Thoracic aorta (tissue), 2 donors: ENCODE measurements around the gene TSHZ2. TPM values are rescaled to one million over a fixed set of nuclear protein-coding genes. Genes with fewer than 3 reads are reported as not detected.

Experiments used
- ATAC-seq: fragments of 150-250 bp; one replicate; pipeline ENCODE4 v1.8.0; 2017; ENCODE audit warnings: low read depth; ENCODE audit not compliant: insufficient number of reproducible peaks, low FRiP score
- DNase-seq: peaks from one replicate; pipeline ENCODE4 v3.0.0-alpha.2; 2020; ENCODE audit warnings: low spot score
- H3K27ac ChIP-seq, 2 donors: fragments of 200-600 bp; sonication (generic); 1 replicate in 1 of 2; 2 replicates in 1 of 2; pipeline ENCODE4 v1.5.1; 2016; ENCODE audit warnings: mild to moderate bottlenecking in 2 of 2, moderate library complexity in 2 of 2
- H3K27me3 ChIP-seq: fragments of 200-600 bp; sonication (generic); replicated peaks from 2 replicates; pipeline ENCODE4 v1.6.0; 2016; ENCODE audit warnings: mild to moderate bottlenecking; ENCODE audit not compliant: insufficient read depth
- H3K36me3 ChIP-seq: fragments of 200-600 bp; sonication (generic); one replicate; pipeline ENCODE4 v1.5.1; 2016
- H3K4me1 ChIP-seq, 2 donors: fragments of 200-600 bp; sonication (generic); 1 replicate in 1 of 2; 2 replicates in 1 of 2; pipeline versions ENCODE4 v1.5.1 to v1.6.0; 2016; ENCODE audit warnings: low read depth in 2 of 2, mild to moderate bottlenecking in 1 of 2; ENCODE audit not compliant: control insufficient read depth in 1 of 2
- H3K4me3 ChIP-seq: fragments of 200-600 bp; sonication (generic); 2 replicates; pipeline ENCODE4 v1.5.1; 2016; ENCODE audit warnings: mild to moderate bottlenecking
- H3K9me3 ChIP-seq: fragments of 200-600 bp; sonication (generic); 2 replicates; pipeline ENCODE4 v1.5.1; 2016
- total RNA-seq, 2 donors: library from RNA; depleted of rRNA; stranded (reverse); fragments of >200 nt; gene quantifications; one replicate each; pipeline versions ENCODE4 v1.1.0 to v1.2.3, GENCODE V29; 2016
- TF ChIP-seq, protein P1 (sequence below): fragments of 200-600 bp; sonication (generic); IDR thresholded peaks from one replicate; pipeline ENCODE4 v1.5.1; 2019; ENCODE audit warnings: antibody characterized with exemption

The TSHZ2 gene
- total RNA-seq, 2 donors from 2014 or later: 8.4 to 32.6 TPM

DNA sequence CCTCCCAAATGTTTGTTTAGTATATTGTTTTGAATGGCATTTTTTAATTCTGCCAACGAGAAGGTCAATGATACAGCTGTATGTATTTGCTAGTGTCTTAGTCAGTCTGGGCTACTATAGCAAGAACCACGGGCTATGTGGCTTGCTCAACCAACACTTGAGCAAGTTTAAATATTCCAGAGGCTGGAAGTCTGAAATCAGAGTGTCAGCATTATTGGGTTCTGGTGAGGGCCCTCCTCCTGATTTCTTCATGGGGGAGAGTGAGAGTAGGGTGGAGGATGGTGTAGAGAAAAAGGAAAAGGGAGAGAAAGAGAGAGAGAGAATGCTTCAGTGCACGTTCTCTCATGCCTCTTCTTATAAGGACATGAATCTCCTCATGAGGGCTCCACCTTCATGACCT is 144.6 kb downstream of the TSHZ2 start:
- no peak for ATAC-seq
- H3K27ac ChIP-seq: no peak overlapping the region
- no peaks in the 10 kb centered on the region for H3K4me1 ChIP-seq
- H3K4me3 ChIP-seq: no peak overlapping the region
- no peaks in the 10 kb centered on the region for H3K27me3 ChIP-seq
- no peaks in the 10 kb centered on the region for H3K36me3 ChIP-seq
- TF ChIP-seq, protein P1, sequence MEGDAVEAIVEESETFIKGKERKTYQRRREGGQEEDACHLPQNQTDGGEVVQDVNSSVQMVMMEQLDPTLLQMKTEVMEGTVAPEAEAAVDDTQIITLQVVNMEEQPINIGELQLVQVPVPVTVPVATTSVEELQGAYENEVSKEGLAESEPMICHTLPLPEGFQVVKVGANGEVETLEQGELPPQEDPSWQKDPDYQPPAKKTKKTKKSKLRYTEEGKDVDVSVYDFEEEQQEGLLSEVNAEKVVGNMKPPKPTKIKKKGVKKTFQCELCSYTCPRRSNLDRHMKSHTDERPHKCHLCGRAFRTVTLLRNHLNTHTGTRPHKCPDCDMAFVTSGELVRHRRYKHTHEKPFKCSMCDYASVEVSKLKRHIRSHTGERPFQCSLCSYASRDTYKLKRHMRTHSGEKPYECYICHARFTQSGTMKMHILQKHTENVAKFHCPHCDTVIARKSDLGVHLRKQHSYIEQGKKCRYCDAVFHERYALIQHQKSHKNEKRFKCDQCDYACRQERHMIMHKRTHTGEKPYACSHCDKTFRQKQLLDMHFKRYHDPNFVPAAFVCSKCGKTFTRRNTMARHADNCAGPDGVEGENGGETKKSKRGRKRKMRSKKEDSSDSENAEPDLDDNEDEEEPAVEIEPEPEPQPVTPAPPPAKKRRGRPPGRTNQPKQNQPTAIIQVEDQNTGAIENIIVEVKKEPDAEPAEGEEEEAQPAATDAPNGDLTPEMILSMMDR: no peak
- DNase-seq: no peak
- H3K9me3 ChIP-seq: no peaks in the 10 kb centered on the region

DNA sequence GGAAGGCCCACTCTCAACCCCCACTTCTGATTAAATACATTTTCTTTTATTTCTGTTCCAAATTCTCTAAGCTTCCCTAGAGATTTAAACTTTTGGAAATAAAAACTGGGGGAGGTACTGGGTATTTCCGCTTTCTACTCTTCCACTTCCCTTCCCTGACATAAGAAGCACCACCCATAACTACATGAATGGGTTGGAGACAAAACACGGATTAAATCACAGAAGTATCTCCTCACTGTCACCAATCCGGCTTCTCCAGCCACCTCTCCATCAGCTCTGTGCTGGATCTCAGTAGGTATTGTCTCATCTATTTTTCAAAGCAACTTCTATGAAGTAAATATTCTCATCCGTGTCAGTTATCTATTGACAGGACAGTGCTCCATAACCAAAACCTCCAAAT is 150.7 kb downstream of the TSHZ2 start:
- no peaks in the 10 kb centered on the region for H3K9me3 ChIP-seq
- H3K27ac ChIP-seq: no peak overlapping the region
- DNase-seq: no peak
- H3K27me3 ChIP-seq: no peaks in the 10 kb centered on the region
- no peak for ATAC-seq
- no peaks in the 10 kb centered on the region for H3K36me3 ChIP-seq
- H3K4me1 ChIP-seq: no peaks in the 10 kb centered on the region
- H3K4me3 ChIP-seq: no peak overlapping the region
- TF ChIP-seq, protein P1: no peak

DNA sequence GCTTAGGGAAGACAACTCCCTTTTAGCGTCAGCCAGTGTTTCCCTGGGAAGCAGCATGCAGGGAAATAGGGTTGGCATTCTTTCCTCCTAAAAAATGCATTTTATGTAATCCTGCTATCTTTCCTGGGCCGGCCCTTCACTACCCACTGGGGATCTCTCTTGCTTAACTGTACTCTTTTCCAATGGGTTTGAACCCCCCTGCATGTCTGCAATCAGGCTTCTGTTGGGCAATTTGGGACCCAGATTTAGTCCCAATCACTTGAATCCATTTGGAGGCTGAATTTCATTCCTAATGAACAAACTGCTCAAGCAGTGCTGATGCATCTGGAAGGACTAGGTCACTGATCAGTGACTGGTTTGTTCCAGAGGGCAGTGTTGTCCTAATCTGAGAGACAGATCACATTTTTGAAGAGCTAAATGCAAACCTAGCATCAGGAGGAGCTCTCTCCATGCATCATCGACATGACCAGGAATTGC is 152.0 kb downstream of the TSHZ2 start:
- ATAC-seq: no peak
- Histone ChIP-seq H3K4me3 (no peak overlapping the region), H3K9me3 (no peaks in the 10 kb centered on the region), H3K4me1 (no peaks in the 10 kb centered on the region), H3K36me3 (no peaks in the 10 kb centered on the region), H3K27ac (no peak overlapping the region), H3K27me3 (no peaks in the 10 kb centered on the region)
- no peak for DNase-seq
- TF ChIP-seq, protein P1: no peak

DNA sequence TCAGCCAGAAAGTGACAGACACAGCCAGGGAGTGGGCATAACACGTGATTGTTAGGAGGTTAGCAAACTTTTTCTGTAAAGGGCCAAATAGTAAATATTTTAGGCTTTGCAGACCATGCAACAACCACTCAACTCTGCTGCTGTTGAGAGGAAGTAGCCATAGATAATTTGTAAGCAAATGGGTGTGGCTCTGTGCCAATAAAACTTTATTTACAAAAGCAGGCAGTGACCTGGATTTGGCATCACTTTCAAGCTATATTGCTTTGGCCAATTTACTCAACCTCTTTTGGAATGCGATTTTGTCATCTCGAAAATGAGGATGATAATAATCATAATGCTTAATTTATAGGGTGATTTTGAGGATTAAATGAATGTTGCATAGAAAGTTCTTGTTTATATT is 152.6 kb downstream of the TSHZ2 start:
- DNase-seq: no peak
- no peaks in the 10 kb centered on the region for H3K27me3 ChIP-seq
- H3K9me3 ChIP-seq: no peaks in the 10 kb centered on the region
- TF ChIP-seq, protein P1: no peak
- H3K4me3 ChIP-seq: no peak overlapping the region
- H3K27ac ChIP-seq: no peak overlapping the region
- no peak for ATAC-seq
- no peaks in the 10 kb centered on the region for H3K4me1 ChIP-seq
- no peaks in the 10 kb centered on the region for H3K36me3 ChIP-seq

DNA sequence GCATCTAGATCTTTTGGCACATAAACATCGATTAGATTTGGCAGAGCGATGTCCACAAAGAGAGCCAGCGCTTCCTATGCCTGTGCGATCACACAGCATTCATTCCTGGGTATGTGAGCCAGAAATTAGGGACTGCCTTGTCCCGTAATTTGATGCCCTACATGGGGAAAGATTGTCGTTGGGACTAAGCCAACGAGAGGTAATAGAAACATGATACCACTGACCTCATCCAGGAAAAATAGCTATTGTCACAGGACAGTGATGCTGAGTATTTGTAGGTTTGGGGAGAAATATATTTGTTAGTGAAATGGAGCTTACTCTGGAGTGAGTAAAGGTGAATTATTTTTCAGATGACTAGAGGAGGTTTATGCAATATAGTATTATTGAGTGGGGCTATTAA is 154.0 kb downstream of the TSHZ2 start:
- no peak for DNase-seq
- TF ChIP-seq, protein P1: no peak
- Histone ChIP-seq H3K9me3 (no peaks in the 10 kb centered on the region), H3K4me1 (no peaks in the 10 kb centered on the region), H3K4me3 (no peak overlapping the region), H3K27me3 (no peaks in the 10 kb centered on the region), H3K27ac (no peak overlapping the region), H3K36me3 (no peaks in the 10 kb centered on the region)
- ATAC-seq: no peak
